ENCODE results near the gene MLXIP. TPM values are rescaled to one million over a fixed set of nuclear protein-coding genes. Genes with fewer than 3 reads are reported as not detected.

Gene MLXIP
- total and polyA plus RNA-seq, 2 of the 13 experiments (the other 11 are each of a cell fraction or from before 2014, with no cell fraction given) = 5.3 to 6.7 TPM

DNA sequence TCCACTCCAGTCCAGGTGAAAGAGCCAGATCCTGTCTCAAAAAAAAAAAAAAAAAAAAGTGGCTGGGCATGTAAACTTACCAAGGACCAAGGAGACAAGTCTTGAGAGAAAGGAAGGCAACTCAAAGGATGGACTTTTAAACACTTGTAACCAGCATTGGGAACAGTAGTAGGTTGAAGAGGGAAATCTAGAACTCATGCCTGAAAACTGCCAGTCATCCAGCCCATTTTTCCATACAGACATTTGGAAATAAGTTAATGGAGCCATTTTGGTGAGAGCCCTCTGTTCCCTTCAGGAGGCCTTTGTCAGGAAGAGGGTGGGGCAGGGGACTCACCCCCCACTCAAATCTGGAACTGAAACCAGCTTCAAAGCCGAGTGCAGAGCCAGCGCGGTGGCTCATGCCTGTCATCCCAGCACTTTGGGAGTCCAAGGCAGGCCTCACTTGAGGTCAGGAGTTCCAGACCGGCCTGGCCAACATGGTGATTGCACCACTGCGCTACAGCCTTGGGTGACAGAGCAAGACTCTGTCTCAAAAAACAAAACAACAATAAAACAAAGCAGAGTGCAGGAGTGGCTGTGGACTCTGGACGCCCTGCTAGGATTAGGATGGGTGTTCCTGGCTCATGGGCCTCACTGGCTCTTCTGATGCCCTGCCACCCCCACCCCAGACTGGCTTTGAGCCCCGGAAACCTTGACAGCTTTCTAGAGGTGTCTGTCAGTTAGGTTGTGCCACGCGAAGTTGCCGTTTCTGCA is 1.6 kb upstream of the MLXIP start (continued):
- TF ChIP-seq PATZ1 (CRISPR knock-in tag; IDR thresholded peaks at IDR 0.05) (no peak), ZNF549 (CRISPR knock-in tag; IDR thresholded peaks at IDR 0.05) (no peak), CEBPG (CRISPR knock-in tag; IDR thresholded peaks at IDR 0.05) (peak; percentile 61; the same call in 1 of the 2 replicates), SOX5 (CRISPR knock-in tag; IDR thresholded peaks at IDR 0.05; ENCODE audit: borderline replicate concordance) (peak; percentile 33; the same call in 1 of the 2 replicates), ZSCAN25 (CRISPR knock-in tag; IDR thresholded peaks at IDR 0.05) (no peak), MZF1 (CRISPR knock-in tag; IDR thresholded peaks at IDR 0.05; ENCODE audit: borderline replicate concordance) (no peak), ZFP36L1 (CRISPR knock-in tag; IDR thresholded peaks at IDR 0.05) (no peak), SOX13 (IDR thresholded peaks at IDR 0.05) (no peak; the same call in 1 of the 2 replicates), SOX13 (CRISPR knock-in tag; conservative IDR thresholded peaks at IDR 0.05 in 1 of 2, IDR thresholded peaks at IDR 0.05 in 1 of 2) (peak in 1 of 2 experiments; percentile 67; a peak in 2 of 4 replicates), DMTF1 (CRISPR knock-in tag; IDR thresholded peaks at IDR 0.05) (0 out of 2 replicates have a peak, but pooled peaks have one; percentile 3), ZNF24 (IDR thresholded peaks at IDR 0.05) (no peak), TBX3 (IDR thresholded peaks at IDR 0.05; ENCODE audit: borderline replicate concordance) (no peak), ZBTB42 (CRISPR knock-in tag; IDR thresholded peaks at IDR 0.05) (no peak), ZNF136 (CRISPR knock-in tag; IDR thresholded peaks at IDR 0.05; ENCODE audit: low read depth) (no peak), ZNF552 (CRISPR knock-in tag; IDR thresholded peaks at IDR 0.05; ENCODE audit: borderline replicate concordance) (no peak), ZNF20 (CRISPR knock-in tag; IDR thresholded peaks at IDR 0.05) (no peak), FOSL1 (CRISPR knock-in tag; IDR thresholded peaks at IDR 0.05; ENCODE audit: borderline replicate concordance) (no peak)
- TF ChIP-seq, protein P1, sequence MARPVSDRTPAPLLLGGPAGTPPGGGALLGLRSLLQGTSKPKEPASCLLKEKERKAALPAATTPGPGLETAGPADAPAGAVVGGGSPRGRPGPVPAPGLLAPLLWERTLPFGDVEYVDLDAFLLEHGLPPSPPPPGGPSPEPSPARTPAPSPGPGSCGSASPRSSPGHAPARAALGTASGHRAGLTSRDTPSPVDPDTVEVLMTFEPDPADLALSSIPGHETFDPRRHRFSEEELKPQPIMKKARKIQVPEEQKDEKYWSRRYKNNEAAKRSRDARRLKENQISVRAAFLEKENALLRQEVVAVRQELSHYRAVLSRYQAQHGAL (CRISPR knock-in tag; IDR thresholded peaks at IDR 0.05; ENCODE audit: not compliant biosample characterization) = no peak
- TF ChIP-seq, protein P2, sequence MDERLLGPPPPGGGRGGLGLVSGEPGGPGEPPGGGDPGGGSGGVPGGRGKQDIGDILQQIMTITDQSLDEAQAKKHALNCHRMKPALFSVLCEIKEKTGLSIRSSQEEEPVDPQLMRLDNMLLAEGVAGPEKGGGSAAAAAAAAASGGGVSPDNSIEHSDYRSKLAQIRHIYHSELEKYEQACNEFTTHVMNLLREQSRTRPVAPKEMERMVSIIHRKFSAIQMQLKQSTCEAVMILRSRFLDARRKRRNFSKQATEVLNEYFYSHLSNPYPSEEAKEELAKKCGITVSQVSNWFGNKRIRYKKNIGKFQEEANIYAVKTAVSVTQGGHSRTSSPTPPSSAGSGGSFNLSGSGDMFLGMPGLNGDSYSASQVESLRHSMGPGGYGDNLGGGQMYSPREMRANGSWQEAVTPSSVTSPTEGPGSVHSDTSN (CRISPR knock-in tag; IDR thresholded peaks at IDR 0.05) = no peak
- TF ChIP-seq, protein P3, sequence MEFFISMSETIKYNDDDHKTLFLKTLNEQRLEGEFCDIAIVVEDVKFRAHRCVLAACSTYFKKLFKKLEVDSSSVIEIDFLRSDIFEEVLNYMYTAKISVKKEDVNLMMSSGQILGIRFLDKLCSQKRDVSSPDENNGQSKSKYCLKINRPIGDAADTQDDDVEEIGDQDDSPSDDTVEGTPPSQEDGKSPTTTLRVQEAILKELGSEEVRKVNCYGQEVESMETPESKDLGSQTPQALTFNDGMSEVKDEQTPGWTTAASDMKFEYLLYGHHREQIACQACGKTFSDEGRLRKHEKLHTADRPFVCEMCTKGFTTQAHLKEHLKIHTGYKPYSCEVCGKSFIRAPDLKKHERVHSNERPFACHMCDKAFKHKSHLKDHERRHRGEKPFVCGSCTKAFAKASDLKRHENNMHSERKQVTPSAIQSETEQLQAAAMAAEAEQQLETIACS (CRISPR knock-in tag; IDR thresholded peaks at IDR 0.05) = no peak
- TF ChIP-seq, protein P4, sequence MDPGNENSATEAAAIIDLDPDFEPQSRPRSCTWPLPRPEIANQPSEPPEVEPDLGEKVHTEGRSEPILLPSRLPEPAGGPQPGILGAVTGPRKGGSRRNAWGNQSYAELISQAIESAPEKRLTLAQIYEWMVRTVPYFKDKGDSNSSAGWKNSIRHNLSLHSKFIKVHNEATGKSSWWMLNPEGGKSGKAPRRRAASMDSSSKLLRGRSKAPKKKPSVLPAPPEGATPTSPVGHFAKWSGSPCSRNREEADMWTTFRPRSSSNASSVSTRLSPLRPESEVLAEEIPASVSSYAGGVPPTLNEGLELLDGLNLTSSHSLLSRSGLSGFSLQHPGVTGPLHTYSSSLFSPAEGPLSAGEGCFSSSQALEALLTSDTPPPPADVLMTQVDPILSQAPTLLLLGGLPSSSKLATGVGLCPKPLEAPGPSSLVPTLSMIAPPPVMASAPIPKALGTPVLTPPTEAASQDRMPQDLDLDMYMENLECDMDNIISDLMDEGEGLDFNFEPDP (CRISPR knock-in tag; conservative IDR thresholded peaks at IDR 0.05) = no peak
